ENCODE data around the gene PDCL3. TPM values are rescaled to one million over a fixed set of nuclear protein-coding genes. Genes with fewer than 3 reads are reported as not detected.

The PDCL3 gene
- total RNA-seq, 1 donor from 2014 or later = 24.7 TPM

DNA sequence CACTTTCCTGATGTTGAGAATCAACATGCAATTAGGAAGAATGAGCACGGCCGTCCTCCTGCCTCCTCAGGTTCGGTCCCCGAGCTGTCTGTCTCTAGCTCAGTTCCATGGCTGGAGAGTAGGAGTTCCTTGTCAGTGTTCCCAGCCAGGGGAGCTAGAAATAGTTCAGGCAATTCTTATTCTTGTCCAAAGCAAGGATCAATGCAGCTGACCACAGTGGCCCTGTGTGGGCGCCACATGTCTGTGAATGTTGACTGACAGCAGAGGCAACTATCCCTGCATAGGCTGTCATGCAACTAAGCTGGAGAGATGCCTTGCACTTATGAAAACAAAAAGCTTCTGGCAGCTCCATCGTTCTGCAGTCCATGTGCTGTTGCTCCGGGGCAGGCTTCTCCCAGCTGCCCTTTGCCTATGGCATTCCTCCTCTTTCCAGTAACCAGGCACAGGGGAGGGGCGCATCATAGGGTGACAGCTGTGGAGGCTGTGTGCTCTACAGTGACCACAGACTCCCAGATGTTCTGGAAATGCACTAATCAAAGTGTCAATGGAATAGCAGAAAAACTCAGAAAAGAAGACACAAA, 58.7 kb downstream of the PDCL3 start:
- TF ChIP-seq CTCF (IDR thresholded peaks at IDR 0.05; ENCODE audit: unreplicated experiment) = no peak
- peaks cover 36% of the 10 kb centered on the region for H3K27me3 Mint-ChIP-seq (ENCODE audit: low read depth)
- no peaks in the 10 kb centered on the region for H3K4me1 Mint-ChIP-seq
- no peak for DNase-seq (ENCODE audit: low spot score in 2 of 2, unreplicated experiment in 2 of 2)
- H3K4me3 Mint-ChIP-seq = no peak overlapping the region
- H3K27ac Mint-ChIP-seq = no peak overlapping the region
- no peaks in the 10 kb centered on the region for H3K36me3 Mint-ChIP-seq
- peaks cover 10% of the 10 kb centered on the region for H3K9me3 Mint-ChIP-seq

GRCh38 chr2:100623033-100623715, 60.4 kb downstream of the PDCL3 start:
- TF ChIP-seq CTCF (IDR thresholded peaks at IDR 0.05; ENCODE audit: unreplicated experiment) = no peak
- H3K4me1 Mint-ChIP-seq = no peaks in the 10 kb centered on the region
- no peak overlapping the region for H3K27ac Mint-ChIP-seq
- H3K4me3 Mint-ChIP-seq = no peak overlapping the region
- H3K36me3 Mint-ChIP-seq = no peaks in the 10 kb centered on the region
- H3K27me3 Mint-ChIP-seq (ENCODE audit: low read depth) = peaks cover 40% of the 10 kb centered on the region
- H3K9me3 Mint-ChIP-seq = peaks cover 10% of the 10 kb centered on the region
- no peak for DNase-seq (ENCODE audit: low spot score in 2 of 2, unreplicated experiment in 2 of 2)

DNA sequence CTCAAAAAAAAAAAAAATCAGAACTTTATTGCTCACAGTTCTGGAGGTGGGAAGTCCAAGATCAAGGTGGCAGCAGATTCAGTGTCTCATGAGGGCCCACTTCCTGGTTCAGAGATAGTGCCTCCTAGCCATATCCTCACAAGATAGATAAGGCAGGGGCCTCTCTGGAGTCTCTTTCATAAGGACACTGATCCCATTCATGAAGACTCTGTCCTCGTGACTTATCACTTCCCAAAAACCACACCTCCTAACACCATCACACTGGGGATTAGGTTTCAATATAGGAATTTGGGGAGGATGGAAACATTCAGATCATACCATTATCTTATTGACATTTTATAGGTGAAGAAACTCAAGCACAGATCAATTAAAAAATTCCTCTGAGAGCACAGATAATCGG, 61.1 kb downstream of the PDCL3 start:
- Mint-ChIP-seq H3K27me3 (ENCODE audit: low read depth) (peaks cover 40% of the 10 kb centered on the region), H3K27ac (no peak overlapping the region), H3K4me3 (no peak overlapping the region), H3K36me3 (no peaks in the 10 kb centered on the region), H3K9me3 (peaks cover 10% of the 10 kb centered on the region), H3K4me1 (no peaks in the 10 kb centered on the region)
- no peak for DNase-seq (ENCODE audit: low spot score in 2 of 2, unreplicated experiment in 2 of 2)
- no peak for TF ChIP-seq CTCF (IDR thresholded peaks at IDR 0.05; ENCODE audit: unreplicated experiment)

GRCh38 chr2:100624536-100624935, 61.7 kb downstream of the PDCL3 start:
- no peak overlapping the region for H3K27ac Mint-ChIP-seq
- no peak overlapping the region for H3K4me3 Mint-ChIP-seq
- DNase-seq (ENCODE audit: low spot score in 2 of 2, unreplicated experiment in 2 of 2) = no peak
- H3K4me1 Mint-ChIP-seq = no peaks in the 10 kb centered on the region
- TF ChIP-seq CTCF (IDR thresholded peaks at IDR 0.05; ENCODE audit: unreplicated experiment) = no peak
- H3K27me3 Mint-ChIP-seq (ENCODE audit: low read depth) = peaks cover 35% of the 10 kb centered on the region
- peaks cover 7% of the 10 kb centered on the region for H3K9me3 Mint-ChIP-seq
- no peaks in the 10 kb centered on the region for H3K36me3 Mint-ChIP-seq

DNA sequence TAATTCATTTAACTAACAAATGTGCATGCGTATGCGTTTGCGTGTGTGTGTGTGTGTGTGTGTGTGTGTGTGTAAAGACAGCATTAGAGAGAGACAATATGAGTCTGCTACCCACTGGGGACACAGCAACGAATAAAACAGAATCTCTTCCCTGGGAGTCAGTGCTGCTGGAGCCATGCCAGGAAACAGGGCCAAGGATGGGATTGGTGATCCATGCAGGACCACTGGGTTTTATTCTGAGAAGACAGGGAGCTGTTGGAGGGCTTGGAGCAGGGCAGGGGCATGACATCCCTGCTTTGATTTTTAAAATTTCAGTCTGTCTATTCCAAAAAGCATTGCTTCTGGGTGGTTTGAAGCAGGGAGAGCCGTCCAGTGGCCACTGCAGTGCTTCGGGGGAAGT, 62.9 kb downstream of the PDCL3 start:
- Mint-ChIP-seq H3K27me3 (ENCODE audit: low read depth) (peaks cover 38% of the 10 kb centered on the region), H3K4me3 (no peak overlapping the region), H3K36me3 (no peaks in the 10 kb centered on the region), H3K9me3 (peaks cover 6% of the 10 kb centered on the region), H3K27ac (no peak overlapping the region), H3K4me1 (no peaks in the 10 kb centered on the region)
- no peak for DNase-seq (ENCODE audit: low spot score in 2 of 2, unreplicated experiment in 2 of 2)
- no peak for TF ChIP-seq CTCF (IDR thresholded peaks at IDR 0.05; ENCODE audit: unreplicated experiment)

Other genes with a start within 250 kb of the PDCL3 start
- 13.4 to 14.6 TPM (median 13.7 TPM) in 3 replicates for gene LONRF2, start 240.5 kb upstream of the PDCL3 start, total RNA-seq
- 25.1 to 27.8 TPM (median 25.8 TPM) in 3 replicates for gene CHST10, start 145.3 kb upstream of the PDCL3 start, total RNA-seq
- gene NMS, start 92.5 kb upstream of the PDCL3 start, total RNA-seq = not detected in 3 replicates